HEK293 (cell line): ENCODE data around the gene PANK3.

Source experiments
- CTCF ChIA-PET: fragments of 350-600 bp; formaldehyde crosslinking; extraction: SDS; loops from one replicate; lab custom pipeline; 2021; ENCODE audit warnings: antibody characterized with exemption; lab: Yijun Ruan, JAX
- POLR2A ChIA-PET: fragments of 300-600 bp; formaldehyde crosslinking; extraction: SDS; loops from one replicate; lab custom pipeline; 2020; ENCODE audit warnings: antibody characterized with exemption, inconsistent platforms; lab: Yijun Ruan, JAX
- H3K27ac ChIP-seq: fragments of 200-500 bp; sonication (Bioruptor generic); 2 replicates; pipeline ENCODE4 v1.5.1; 2014; ENCODE audit warnings: low read depth, low read length, control low read depth, inconsistent platforms; ENCODE audit errors: extremely low read depth
- H3K36me3 ChIP-seq, 2 experiments: fragments of 200-500 bp in 1 of 2; sonication (Bioruptor generic) in 1 of 2; 1 replicate in 1 of 2; 2 replicates in 1 of 2; pipeline ENCODE4 v1.5.1; 2014 to 2017; ENCODE audit warnings: inconsistent platforms in 2 of 2, low read length in 2 of 2; ENCODE audit not compliant: control insufficient read depth in 2 of 2, insufficient read depth in 1 of 2
- H3K4me1 ChIP-seq: fragments of 200-500 bp; sonication (Bioruptor generic); 2 replicates; pipeline ENCODE4 v1.5.1; 2014; ENCODE audit warnings: mild to moderate bottlenecking, low read length, inconsistent platforms; ENCODE audit not compliant: control insufficient read depth, insufficient read depth
- H3K4me3 ChIP-seq: 2 replicates; pipeline ENCODE4 v1.5.1; 2011; ENCODE audit warnings: low read depth, mild to moderate bottlenecking, control low read depth, low read length, moderate library complexity
- H3K9me3 ChIP-seq: fragments of 200-500 bp; sonication (Bioruptor generic); 2 replicates; pipeline ENCODE4 v1.5.1; 2014; ENCODE audit warnings: low read depth, low read length, inconsistent platforms; ENCODE audit not compliant: control insufficient read depth, insufficient read depth
- GLIS1 ChIP-seq: fragments of 450-650 bp; formaldehyde crosslinking; IDR thresholded peaks from 2 replicates; pipeline ENCODE4 v1.5.1; 2016; ENCODE audit warnings: missing biosample characterization, missing genetic modification characterization
- SETDB1 ChIP-seq: IDR thresholded peaks from one replicate; pipeline ENCODE4 v1.6.1; 2017; ENCODE audit warnings: mild to moderate bottlenecking, low read length, moderate library complexity, mixed read lengths; ENCODE audit not compliant: insufficient read length
- YY2 ChIP-seq: fragments of 450-650 bp; formaldehyde crosslinking; IDR thresholded peaks from 2 replicates; pipeline ENCODE4 v1.5.1; 2016; ENCODE audit warnings: missing biosample characterization, missing genetic modification characterization
- ZBTB1 ChIP-seq: fragments of 450-650 bp; formaldehyde crosslinking; IDR thresholded peaks from 2 replicates; pipeline ENCODE4 v1.5.1; 2016; ENCODE audit warnings: missing biosample characterization, missing genetic modification characterization
- ZFP3 ChIP-seq: fragments of 450-650 bp; formaldehyde crosslinking; IDR thresholded peaks from 2 replicates; pipeline ENCODE4 v1.5.1; 2016; ENCODE audit warnings: low read depth, missing biosample characterization, missing genetic modification characterization
- ZNF521 ChIP-seq: fragments of 450-650 bp; formaldehyde crosslinking; IDR thresholded peaks from 2 replicates; pipeline ENCODE4 v1.5.1; 2017; ENCODE audit warnings: missing biosample characterization, mild to moderate bottlenecking, missing genetic modification characterization
- ZNF558 ChIP-seq: fragments of 450-650 bp; formaldehyde crosslinking; IDR thresholded peaks from 2 replicates; pipeline ENCODE4 v1.5.1; 2016; ENCODE audit warnings: missing biosample characterization, missing genetic modification characterization
- ZNF560 ChIP-seq: fragments of 450-650 bp; formaldehyde crosslinking; IDR thresholded peaks from 2 replicates; pipeline ENCODE4 v1.5.1; 2017; ENCODE audit warnings: missing biosample characterization, missing genetic modification characterization, borderline replicate concordance
- ZNF837 ChIP-seq: fragments of 450-650 bp; formaldehyde crosslinking; IDR thresholded peaks from 2 replicates; pipeline ENCODE4 v1.5.1; 2016; ENCODE audit warnings: missing biosample characterization, missing genetic modification characterization
- TF ChIP-seq, protein P1 (sequence below): fragments of 450-650 bp; formaldehyde crosslinking; IDR thresholded peaks from 2 replicates; pipeline ENCODE4 v1.5.1; 2017; ENCODE audit warnings: missing biosample characterization, mild to moderate bottlenecking, missing genetic modification characterization, moderate library complexity
- TF ChIP-seq, protein P2 (sequence below): fragments of 450-650 bp; formaldehyde crosslinking; IDR thresholded peaks from 2 replicates; pipeline ENCODE4 v1.5.1; 2016; ENCODE audit warnings: missing biosample characterization, missing genetic modification characterization

The PANK3 gene

DNA sequence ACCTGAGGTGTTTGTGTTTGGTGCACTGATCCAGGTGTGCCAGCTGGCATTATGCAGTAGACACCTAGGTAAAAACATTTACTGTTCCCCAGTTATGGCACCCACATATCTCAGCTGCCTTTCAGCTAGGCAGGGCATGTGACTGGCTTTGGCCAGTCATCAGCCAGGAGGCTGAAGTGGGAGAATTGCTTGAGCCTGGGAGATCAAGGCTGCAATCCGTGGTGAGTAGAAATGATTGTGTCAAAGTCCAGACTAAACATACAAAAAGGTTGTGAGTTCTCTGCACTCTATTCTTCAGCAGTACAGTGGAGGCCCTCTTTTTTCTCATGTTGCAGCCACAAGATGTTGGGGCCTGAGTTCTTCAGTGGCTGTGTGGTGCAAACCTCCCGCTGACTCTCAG lies 53.3 kb downstream of the PANK3 start (continued):
- TF ChIP-seq, protein P1, sequence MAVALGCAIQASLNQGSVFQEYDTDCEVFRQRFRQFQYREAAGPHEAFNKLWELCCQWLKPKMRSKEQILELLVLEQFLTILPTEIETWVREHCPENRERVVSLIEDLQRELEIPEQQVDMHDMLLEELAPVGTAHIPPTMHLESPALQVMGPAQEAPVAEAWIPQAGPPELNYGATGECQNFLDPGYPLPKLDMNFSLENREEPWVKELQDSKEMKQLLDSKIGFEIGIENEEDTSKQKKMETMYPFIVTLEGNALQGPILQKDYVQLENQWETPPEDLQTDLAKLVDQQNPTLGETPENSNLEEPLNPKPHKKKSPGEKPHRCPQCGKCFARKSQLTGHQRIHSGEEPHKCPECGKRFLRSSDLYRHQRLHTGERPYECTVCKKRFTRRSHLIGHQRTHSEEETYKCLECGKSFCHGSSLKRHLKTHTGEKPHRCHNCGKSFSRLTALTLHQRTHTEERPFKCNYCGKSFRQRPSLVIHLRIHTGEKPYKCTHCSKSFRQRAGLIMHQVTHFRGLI (tag by site-specific recombination), result no peak

DNA sequence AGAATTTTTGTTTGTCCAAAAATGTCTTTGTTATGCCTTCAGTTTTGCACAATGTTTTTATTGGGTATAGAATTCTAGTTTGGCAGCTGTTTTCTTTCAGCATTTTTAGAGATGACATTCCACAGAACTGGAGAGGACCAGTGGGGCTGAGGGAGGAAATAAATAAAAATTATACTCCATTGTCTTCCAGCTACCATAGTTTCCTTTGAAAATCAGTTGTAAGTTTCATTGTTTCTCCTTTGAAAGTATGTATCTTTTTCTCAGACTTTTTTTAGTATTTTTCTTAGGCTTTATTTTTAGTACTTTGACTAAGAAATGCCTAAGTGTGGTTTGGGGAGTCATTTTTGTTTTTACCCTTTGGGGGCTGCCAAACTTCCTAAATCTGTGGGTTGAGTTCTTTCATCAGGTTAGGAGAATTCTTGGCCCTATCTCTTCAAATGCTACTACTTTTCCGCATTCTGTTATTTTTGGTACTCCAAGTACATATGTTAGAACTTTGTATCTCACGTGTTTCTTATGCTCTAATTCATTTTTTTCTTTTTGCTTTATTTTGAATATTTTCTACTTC lies 65.2 kb downstream of the PANK3 start:
- H3K9me3 ChIP-seq, result no peaks in the 10 kb centered on the region
- no peak overlapping the region for H3K27ac ChIP-seq
- H3K36me3 ChIP-seq, result peaks cover 66 to 93% of the 10 kb centered on the region in 2 experiments
- H3K4me3 ChIP-seq, result no peak overlapping the region
- POLR2A ChIA-PET, result no interaction called here
- CTCF ChIA-PET, result interaction anchor here (1.6 kb wide), 1 partner anchor 28 kb away, joined by 6 read pairs; the partner anchor contains the start of gene RARS1
- H3K4me1 ChIP-seq, result no peaks in the 10 kb centered on the region
- TF ChIP-seq GLIS1 (tag by site-specific recombination), result no peak
- TF ChIP-seq ZNF521 (tag by site-specific recombination), result no peak
- peak; percentile 29 for TF ChIP-seq SETDB1
- TF ChIP-seq, protein P2, sequence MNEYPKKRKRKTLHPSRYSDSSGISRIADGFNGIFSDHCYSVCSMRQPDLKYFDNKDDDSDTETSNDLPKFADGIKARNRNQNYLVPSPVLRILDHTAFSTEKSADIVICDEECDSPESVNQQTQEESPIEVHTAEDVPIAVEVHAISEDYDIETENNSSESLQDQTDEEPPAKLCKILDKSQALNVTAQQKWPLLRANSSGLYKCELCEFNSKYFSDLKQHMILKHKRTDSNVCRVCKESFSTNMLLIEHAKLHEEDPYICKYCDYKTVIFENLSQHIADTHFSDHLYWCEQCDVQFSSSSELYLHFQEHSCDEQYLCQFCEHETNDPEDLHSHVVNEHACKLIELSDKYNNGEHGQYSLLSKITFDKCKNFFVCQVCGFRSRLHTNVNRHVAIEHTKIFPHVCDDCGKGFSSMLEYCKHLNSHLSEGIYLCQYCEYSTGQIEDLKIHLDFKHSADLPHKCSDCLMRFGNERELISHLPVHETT (tag by site-specific recombination), result no peak
- TF ChIP-seq ZFP3, result no peak
- peak; percentile 97 for TF ChIP-seq ZNF558 (tag by site-specific recombination)
- TF ChIP-seq, all 188 proteins: peak for 2

DNA sequence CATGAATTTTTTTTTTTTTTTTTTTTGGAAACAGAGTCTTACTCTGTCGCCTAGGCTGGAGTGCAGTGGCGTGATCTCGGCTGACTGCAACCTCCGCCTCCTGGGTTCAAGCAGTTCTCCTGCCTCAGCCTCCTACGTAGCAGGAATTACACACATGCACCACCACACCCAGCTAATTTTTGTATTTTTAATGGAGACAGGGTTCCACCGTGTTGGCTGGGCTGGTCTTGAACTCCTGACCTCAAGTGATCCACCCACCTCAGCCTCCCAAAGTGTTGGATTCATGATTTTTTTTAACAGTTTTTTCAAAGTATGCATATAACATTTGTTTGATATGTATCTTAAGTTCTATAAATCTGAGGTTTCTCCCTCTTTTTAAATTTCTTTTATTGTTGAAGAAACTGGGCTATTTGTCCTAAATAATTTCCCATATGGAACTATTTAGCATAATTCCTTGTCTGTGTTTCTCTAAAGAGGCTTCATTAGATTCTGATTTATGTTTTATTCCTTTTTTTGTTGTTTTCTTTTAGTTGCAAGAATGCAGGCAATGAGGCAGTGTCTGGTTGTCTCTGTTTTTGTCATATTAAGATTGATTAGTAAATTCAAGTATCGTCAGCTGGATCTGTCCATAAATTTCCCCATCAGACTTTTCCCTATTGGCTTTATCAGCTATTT lies 76.5 kb downstream of the PANK3 start:
- Histone ChIP-seq H3K4me3 (no peak overlapping the region), H3K9me3 (no peaks in the 10 kb centered on the region), H3K4me1 (no peaks in the 10 kb centered on the region), H3K27ac (no peak overlapping the region), H3K36me3 (peaks cover 79 to 80% of the 10 kb centered on the region in 2 experiments)
- CTCF ChIA-PET, result no interaction called here
- POLR2A ChIA-PET, result no interaction called here
- TF ChIP-seq SETDB1, result no peak
- TF ChIP-seq GLIS1 (tag by site-specific recombination), result no peak
- TF ChIP-seq ZBTB1 (tag by site-specific recombination), result no peak
- no peak for TF ChIP-seq ZNF837 (tag by site-specific recombination)
- TF ChIP-seq YY2, result no peak
- TF ChIP-seq ZNF560, result no peak
- TF ChIP-seq, all 188 proteins: peak for 0
